Adrenal gland (tissue), 12 donors: ENCODE results near the gene SH3RF2. TPM values are rescaled to one million over a fixed set of nuclear protein-coding genes. Genes with fewer than 3 reads are reported as not detected.

Experiments
- DNase-seq, 7 donors: peaks; one replicate each; pipeline ENCODE4 v3.0.0-alpha.2; 2019 to 2020
- H3K27ac ChIP-seq, 5 donors: fragments of 200-600 bp; sonication (generic) in 4 of 5; 1 replicate in 3 of 5; 2 replicates in 2 of 5; pipeline versions ENCODE4 v1.5.1 to v1.8.0; 2016 to 2020; ENCODE audit warnings: mild to moderate bottlenecking in 1 of 5
- H3K27me3 ChIP-seq: fragments of 200-600 bp; 2 replicates; pipeline ENCODE4 v1.8.0; 2021
- H3K36me3 ChIP-seq, 2 donors: fragments of 200-600 bp; replicated peaks in 1 of 2; 1 replicate in 1 of 2; 2 replicates in 1 of 2; pipeline versions ENCODE4 v1.5.1 to v1.8.0; 2018 to 2022
- H3K4me1 ChIP-seq, 2 donors: fragments of 200-600 bp; replicated peaks in 1 of 2; 1 replicate in 1 of 2; 2 replicates in 1 of 2; pipeline versions ENCODE4 v1.5.1 to v1.8.0; 2018 to 2021
- H3K4me3 ChIP-seq, 4 donors: fragments of 200-600 bp; sonication (generic) in 3 of 4; one replicate each; pipeline ENCODE4 v1.5.1; 2016 to 2018
- H3K9me3 ChIP-seq, 3 donors: fragments of 200-600 bp; sonication (generic) in 1 of 3; replicated peaks in 1 of 3; 1 replicate in 2 of 3; 2 replicates in 1 of 3; pipeline versions ENCODE4 v1.5.1 to v1.8.0; 2016 to 2021
- POLR2A ChIP-seq, 2 donors: fragments of 450-650 bp; IDR thresholded peaks; one replicate each; pipeline ENCODE4 v1.6.1; 2017; ENCODE audit warnings: antibody characterized with exemption in 2 of 2, mild to moderate bottlenecking in 2 of 2, moderate library complexity in 1 of 2
- WGBS, 4 donors: extraction: QIAGEN DNeasy Blood & Tissue Kit in 2 of 4; methylation state at CpG; one replicate each; pipeline versions ENCODE4 v1.1.5 to v1.1.7; 2013 to 2017; 5-methylcytosine and 5-hydroxymethylcytosine counted together
- intact Hi-C, 2 donors: fragments of 100-400 bp; cut with DNase I; formaldehyde crosslinking; loops; one replicate each; pipeline versions ENCODE4 v1.14.1 to v1.15.0; 2022 to 2023
- polyA plus RNA-seq, 3 donors: library from polyadenylated mRNA; stranded (reverse); fragments of 200-250 nt in 2 of 3; fragments of 350-450 nt in 1 of 3; fragmentation: Illumina TruSeq in 1 of 3; extraction: RNeasy Lipid Tissue Mini Kit (QIAGEN cat#74804) in 1 of 3; gene quantifications; one replicate each; pipeline ENCODE4 v1.2.3, GENCODE V29; 2013 to 2014
- total RNA-seq, 9 donors: library from RNA; depleted of rRNA in 4 of 9; stranded (reverse); fragments of >200 nt in 4 of 9; fragments of 120-200 nt in 1 of 9; fragmentation: NEBNext Ultra II Directional in 1 of 9; extraction: Animal tissue kit (Norgen Biotek cat#: 25700) in 1 of 9; gene quantifications; one replicate each; pipeline versions ENCODE4 v1.1.0 to v1.2.4, GENCODE V29; 2013 to 2023
- TF ChIP-seq, protein P1 (sequence below), 6 experiments: fragments of 450-650 bp in 4 of 6; fragments of 200-600 bp in 2 of 6; sonication (generic) in 1 of 6; IDR thresholded peaks; 1 replicate in 5 of 6; 2 replicates in 1 of 6; pipeline versions ENCODE4 v1.5.1 to v1.8.0; 2016 to 2021; ENCODE audit warnings: antibody characterized with exemption in 6 of 6, mild to moderate bottlenecking in 2 of 6, moderate library complexity in 1 of 6
- donor health status: healthy with polysubstance abuse.
- donor health status: Bipolar disorder and iron deficiency.
- donor health status: DM: yes; HTN: yes; CAD: no.
- donor health status: DM: no; HTN: no; CAD: no.
- donor health status: DM: no; HTN: no; CAD: no.
- donor health status: DM: yes; HTN: yes; CAD: no.

SH3RF2 gene
- total and polyA plus RNA-seq, 12 donors: 0.60 to 3.8 (median 1.2) TPM

DNA sequence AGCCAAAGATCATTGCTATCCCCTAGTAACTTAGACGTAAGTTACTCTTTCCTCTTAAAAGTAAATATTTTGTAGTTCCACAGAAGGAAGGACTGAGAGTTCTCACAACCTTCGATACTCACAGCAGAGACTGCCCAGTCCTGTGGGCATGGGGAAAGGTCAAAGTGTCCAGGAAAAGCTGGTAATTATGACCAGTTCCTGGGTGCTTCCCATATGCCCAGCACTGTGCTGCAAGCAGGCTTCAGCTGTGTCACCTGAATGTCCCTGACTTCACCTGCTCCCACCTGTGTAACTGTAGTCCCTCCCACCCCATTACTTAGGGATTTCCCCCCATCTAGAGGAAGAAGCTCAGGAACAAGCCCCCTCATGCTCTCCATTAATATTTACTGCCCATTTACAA is 18.0 kb upstream of the SH3RF2 start:
- DNase-seq: no peak
- H3K27me3 ChIP-seq: no peaks in the 10 kb centered on the region
- H3K4me3 ChIP-seq: no peak overlapping the region
- H3K4me1 ChIP-seq: no peaks in the 10 kb centered on the region
- no peaks in the 10 kb centered on the region for H3K36me3 ChIP-seq
- no peaks in the 10 kb centered on the region for H3K9me3 ChIP-seq
- whole genome bisulfite sequencing, 4 donors: 80 to 87% (median 82%) methylated on average over 2 of the region's 2 CpGs
- TF ChIP-seq, protein P1, sequence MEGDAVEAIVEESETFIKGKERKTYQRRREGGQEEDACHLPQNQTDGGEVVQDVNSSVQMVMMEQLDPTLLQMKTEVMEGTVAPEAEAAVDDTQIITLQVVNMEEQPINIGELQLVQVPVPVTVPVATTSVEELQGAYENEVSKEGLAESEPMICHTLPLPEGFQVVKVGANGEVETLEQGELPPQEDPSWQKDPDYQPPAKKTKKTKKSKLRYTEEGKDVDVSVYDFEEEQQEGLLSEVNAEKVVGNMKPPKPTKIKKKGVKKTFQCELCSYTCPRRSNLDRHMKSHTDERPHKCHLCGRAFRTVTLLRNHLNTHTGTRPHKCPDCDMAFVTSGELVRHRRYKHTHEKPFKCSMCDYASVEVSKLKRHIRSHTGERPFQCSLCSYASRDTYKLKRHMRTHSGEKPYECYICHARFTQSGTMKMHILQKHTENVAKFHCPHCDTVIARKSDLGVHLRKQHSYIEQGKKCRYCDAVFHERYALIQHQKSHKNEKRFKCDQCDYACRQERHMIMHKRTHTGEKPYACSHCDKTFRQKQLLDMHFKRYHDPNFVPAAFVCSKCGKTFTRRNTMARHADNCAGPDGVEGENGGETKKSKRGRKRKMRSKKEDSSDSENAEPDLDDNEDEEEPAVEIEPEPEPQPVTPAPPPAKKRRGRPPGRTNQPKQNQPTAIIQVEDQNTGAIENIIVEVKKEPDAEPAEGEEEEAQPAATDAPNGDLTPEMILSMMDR (IDR thresholded peaks at IDR 0.05): no peak
- no peak for TF ChIP-seq POLR2A (IDR thresholded peaks at IDR 0.05)
- intact Hi-C loops: no loop called here
- no peak overlapping the region for H3K27ac ChIP-seq

DNA sequence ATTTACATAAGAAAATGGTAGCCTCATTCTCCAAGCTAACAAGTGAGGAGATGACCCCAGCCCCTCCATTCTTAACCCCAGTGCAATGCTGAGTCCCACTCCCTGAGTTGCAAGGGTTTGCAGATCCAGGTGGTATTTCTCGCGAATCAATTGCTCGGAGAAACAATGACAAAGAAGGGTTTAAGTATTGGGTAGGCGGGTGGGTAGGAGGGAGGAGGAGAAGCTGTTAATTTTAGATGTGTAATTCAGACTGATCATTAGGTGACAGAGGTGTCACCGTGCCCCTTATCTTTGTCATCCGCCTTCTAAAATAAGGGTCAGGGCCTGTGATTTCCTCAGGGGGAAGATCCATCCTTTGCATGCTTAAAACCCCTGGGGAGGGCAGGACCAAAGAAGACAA is 17.0 kb upstream of the SH3RF2 start:
- DNase-seq: no peak
- intact Hi-C loops: no loop called here
- TF ChIP-seq, protein P1 (IDR thresholded peaks at IDR 0.05): no peak
- no peak for TF ChIP-seq POLR2A (IDR thresholded peaks at IDR 0.05)
- no peaks in the 10 kb centered on the region for H3K9me3 ChIP-seq
- 76 to 86% (median 79%) methylated on average over 6 of the region's 6 CpGs for WGBS, 4 donors
- no peak overlapping the region for H3K27ac ChIP-seq
- no peaks in the 10 kb centered on the region for H3K27me3 ChIP-seq
- H3K4me1 ChIP-seq: no peaks in the 10 kb centered on the region
- no peaks in the 10 kb centered on the region for H3K36me3 ChIP-seq
- no peak overlapping the region for H3K4me3 ChIP-seq

- H3K4me1 ChIP-seq: no peaks in the 10 kb centered on the region
- WGBS, 4 donors: 52 to 57% (median 55%) methylated on average over 1 of the region's 1 CpG
- no peak for TF ChIP-seq POLR2A (IDR thresholded peaks at IDR 0.05)
- TF ChIP-seq, protein P1 (IDR thresholded peaks at IDR 0.05): no peak
- no peaks in the 10 kb centered on the region for H3K36me3 ChIP-seq
- H3K27ac ChIP-seq: no peak overlapping the region
- DNase-seq: no peak
- no peak overlapping the region for H3K4me3 ChIP-seq
- no peaks in the 10 kb centered on the region for H3K9me3 ChIP-seq
- no peaks in the 10 kb centered on the region for H3K27me3 ChIP-seq
- intact Hi-C loops: no loop called here
Observed at GRCh38 chr5:145920542-145921210, 15.7 kb upstream of the SH3RF2 start.

GRCh38 chr5:145921211-145921610 is 15.2 kb upstream of the SH3RF2 start:
- Histone ChIP-seq H3K27ac (no peak overlapping the region), H3K27me3 (no peaks in the 10 kb centered on the region), H3K4me1 (no peaks in the 10 kb centered on the region), H3K36me3 (no peaks in the 10 kb centered on the region), H3K4me3 (no peak overlapping the region), H3K9me3 (no peaks in the 10 kb centered on the region)
- TF ChIP-seq, protein P1 (IDR thresholded peaks at IDR 0.05): no peak
- TF ChIP-seq POLR2A (IDR thresholded peaks at IDR 0.05): no peak
- intact Hi-C loops: no loop called here
- WGBS, 4 donors: 71 to 81% (median 79%) methylated on average over 2 of the region's 2 CpGs
- no peak for DNase-seq
